ENCODE measurements around the gene C16orf92. TPM values are rescaled to one million over a fixed set of nuclear protein-coding genes. Genes with fewer than 3 reads are reported as not detected.

Gene C16orf92
- total RNA-seq, 1 donor from 2014 or later = not detected

DNA sequence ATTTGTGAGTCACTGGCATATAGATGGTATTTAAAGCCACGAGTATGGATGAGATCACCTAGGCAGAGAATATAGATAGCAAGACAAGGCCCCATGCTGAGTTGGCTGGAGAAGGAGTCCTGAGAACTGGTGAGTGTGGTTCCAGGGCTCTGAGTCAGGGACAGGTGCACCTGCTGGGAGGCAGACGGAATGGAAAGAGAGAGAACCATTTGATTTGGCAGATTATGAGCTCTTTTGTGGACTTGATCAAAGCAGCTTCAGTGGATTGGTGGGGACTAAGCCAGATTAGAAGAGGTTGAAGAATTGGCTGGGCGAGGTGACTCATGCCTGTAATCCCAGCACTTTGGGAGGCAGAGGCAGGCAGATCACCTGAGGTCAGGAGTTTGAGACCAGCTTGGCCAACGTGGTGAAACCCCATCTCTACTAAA is 4.3 kb upstream of the C16orf92 start:
- no peak for DNase-seq (ENCODE audit: low read depth)
- H3K27me3 ChIP-seq (ENCODE audit: control insufficient read depth, insufficient read depth, low read length) = no peaks in the 10 kb centered on the region
- TF ChIP-seq, protein P1, sequence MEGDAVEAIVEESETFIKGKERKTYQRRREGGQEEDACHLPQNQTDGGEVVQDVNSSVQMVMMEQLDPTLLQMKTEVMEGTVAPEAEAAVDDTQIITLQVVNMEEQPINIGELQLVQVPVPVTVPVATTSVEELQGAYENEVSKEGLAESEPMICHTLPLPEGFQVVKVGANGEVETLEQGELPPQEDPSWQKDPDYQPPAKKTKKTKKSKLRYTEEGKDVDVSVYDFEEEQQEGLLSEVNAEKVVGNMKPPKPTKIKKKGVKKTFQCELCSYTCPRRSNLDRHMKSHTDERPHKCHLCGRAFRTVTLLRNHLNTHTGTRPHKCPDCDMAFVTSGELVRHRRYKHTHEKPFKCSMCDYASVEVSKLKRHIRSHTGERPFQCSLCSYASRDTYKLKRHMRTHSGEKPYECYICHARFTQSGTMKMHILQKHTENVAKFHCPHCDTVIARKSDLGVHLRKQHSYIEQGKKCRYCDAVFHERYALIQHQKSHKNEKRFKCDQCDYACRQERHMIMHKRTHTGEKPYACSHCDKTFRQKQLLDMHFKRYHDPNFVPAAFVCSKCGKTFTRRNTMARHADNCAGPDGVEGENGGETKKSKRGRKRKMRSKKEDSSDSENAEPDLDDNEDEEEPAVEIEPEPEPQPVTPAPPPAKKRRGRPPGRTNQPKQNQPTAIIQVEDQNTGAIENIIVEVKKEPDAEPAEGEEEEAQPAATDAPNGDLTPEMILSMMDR (IDR thresholded peaks at IDR 0.05; ENCODE audit: insufficient read depth, low read length, poor library complexity, severe bottlenecking) = no peak
- no peak overlapping the region for H3K4me3 ChIP-seq (ENCODE audit: low read depth, low read length)
- no peaks in the 10 kb centered on the region for H3K36me3 ChIP-seq (ENCODE audit: control insufficient read depth, insufficient read depth, low read length)

DNA sequence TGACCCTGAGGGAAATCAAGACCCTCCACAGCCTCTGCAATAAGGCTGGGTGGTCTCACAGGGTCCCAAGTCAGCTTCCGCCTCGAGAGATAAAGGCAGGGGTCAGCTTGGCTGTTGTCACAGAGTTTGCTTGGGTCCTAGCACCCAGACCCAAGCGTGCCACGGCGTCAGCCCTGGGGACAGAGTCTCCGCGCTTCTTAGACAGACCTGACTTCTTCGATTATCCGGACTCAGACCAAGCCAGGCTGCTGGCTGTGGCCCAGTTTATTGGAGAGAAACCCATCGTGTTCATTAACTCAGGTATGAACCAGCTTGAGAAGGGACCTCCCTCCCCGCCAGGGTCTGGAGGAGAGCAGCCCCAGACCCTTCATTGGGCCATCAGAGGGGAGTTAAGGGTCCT is 588 bp downstream of the C16orf92 start:
- Histone ChIP-seq H3K4me3 (ENCODE audit: low read depth, low read length) (no peak overlapping the region), H3K36me3 (ENCODE audit: control insufficient read depth, insufficient read depth, low read length) (no peaks in the 10 kb centered on the region), H3K27me3 (ENCODE audit: control insufficient read depth, insufficient read depth, low read length) (peaks cover 27% of the 10 kb centered on the region)
- TF ChIP-seq, protein P1 (IDR thresholded peaks at IDR 0.05; ENCODE audit: insufficient read depth, low read length, poor library complexity, severe bottlenecking) = no peak
- DNase-seq (ENCODE audit: low read depth) = no peak

DNA sequence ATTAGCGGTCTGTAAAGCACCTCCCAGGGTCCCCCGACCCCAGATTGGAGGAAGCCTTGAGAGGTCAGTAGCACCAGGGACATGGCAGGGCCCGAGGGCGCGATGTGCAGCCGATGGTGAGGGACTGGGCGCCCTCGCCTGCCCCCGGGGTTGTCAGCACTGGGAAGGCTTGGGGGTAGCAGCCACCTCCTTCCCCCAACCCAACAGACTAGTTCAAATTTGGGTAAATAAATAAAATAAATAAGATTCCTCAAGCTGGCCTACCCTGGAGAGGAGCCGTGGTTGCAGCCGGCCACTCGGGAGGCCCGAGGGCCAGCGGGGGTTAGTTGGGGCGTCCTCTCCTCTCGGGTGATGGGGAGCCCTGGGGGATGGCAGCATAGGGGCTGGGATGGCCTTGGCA is 1.5 kb downstream of the C16orf92 start:
- H3K4me3 ChIP-seq (ENCODE audit: low read depth, low read length) = no peak overlapping the region
- no peak for DNase-seq (ENCODE audit: low read depth)
- TF ChIP-seq, protein P1 (IDR thresholded peaks at IDR 0.05; ENCODE audit: insufficient read depth, low read length, poor library complexity, severe bottlenecking) = no peak
- H3K36me3 ChIP-seq (ENCODE audit: control insufficient read depth, insufficient read depth, low read length) = no peaks in the 10 kb centered on the region
- H3K27me3 ChIP-seq (ENCODE audit: control insufficient read depth, insufficient read depth, low read length) = peaks cover 36% of the 10 kb centered on the region

DNA sequence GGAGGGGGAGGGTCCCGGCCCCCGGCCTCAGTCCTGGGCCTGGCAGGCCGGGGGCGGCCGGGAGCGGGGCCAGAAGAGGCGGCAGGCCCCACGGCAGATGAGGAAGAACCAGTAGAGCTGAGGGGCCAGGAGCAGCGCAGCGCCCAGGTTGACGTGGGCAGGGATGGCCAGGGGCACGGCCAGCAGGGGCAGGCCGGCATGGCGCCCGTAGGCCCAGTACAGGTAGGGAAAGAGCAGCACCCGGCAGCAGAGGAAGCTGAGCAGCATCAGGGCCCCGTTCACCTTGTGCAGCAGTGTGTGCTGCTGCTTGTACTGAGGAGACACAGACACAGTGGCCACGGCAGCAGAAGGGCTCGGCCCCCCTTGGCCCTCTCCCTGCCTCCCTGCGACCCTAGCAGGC is 2.2 kb downstream of the C16orf92 start:
- no peak for DNase-seq (ENCODE audit: low read depth)
- TF ChIP-seq, protein P1 (IDR thresholded peaks at IDR 0.05; ENCODE audit: insufficient read depth, low read length, poor library complexity, severe bottlenecking) = no peak
- Histone ChIP-seq H3K36me3 (ENCODE audit: control insufficient read depth, insufficient read depth, low read length) (no peaks in the 10 kb centered on the region), H3K27me3 (ENCODE audit: control insufficient read depth, insufficient read depth, low read length) (peaks cover 42% of the 10 kb centered on the region), H3K4me3 (ENCODE audit: low read depth, low read length) (no peak overlapping the region)

DNA sequence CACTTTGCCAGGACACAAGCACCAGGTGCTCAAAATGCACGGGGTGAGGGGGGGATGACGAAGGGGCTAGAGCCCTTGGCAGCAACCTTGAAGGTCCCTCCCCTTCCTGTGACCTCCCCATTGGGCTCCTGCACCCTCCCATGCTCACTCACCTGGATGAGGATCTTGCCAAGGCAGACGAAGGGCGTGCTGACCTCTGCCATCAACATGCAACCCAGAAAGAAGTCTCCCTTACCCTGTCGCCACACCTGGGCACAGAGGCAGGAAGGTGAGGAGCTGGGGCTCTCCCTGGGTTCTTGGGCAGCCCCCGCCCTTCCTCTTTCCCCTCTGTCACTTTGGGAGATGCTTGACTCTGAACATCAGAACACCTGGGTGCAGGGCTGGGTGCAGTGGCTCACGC is 2.6 kb downstream of the C16orf92 start:
- TF ChIP-seq, protein P1 (IDR thresholded peaks at IDR 0.05; ENCODE audit: insufficient read depth, low read length, poor library complexity, severe bottlenecking) = no peak
- no peaks in the 10 kb centered on the region for H3K36me3 ChIP-seq (ENCODE audit: control insufficient read depth, insufficient read depth, low read length)
- no peak overlapping the region for H3K4me3 ChIP-seq (ENCODE audit: low read depth, low read length)
- H3K27me3 ChIP-seq (ENCODE audit: control insufficient read depth, insufficient read depth, low read length) = peaks cover 47% of the 10 kb centered on the region
- no peak for DNase-seq (ENCODE audit: low read depth)

DNA sequence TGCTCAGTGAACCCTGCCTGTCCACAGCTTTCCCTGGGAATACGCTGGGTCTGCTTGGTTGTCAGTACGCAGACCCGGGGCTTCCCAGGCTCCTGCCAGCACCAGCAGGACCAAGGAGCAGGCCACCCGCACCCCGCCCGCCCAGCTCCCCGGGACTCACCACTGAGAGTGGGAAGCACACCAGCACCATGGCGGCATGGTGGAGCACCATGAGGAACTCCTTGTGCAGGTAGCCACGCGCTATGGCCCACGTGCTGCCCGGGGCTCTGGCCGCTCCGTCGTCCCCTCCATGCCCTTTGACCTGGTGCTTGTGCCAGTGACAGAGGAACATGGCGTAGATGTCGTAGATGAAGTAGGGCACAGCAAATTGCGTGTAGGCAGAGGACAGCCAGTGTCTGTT is 3.5 kb downstream of the C16orf92 start:
- Histone ChIP-seq H3K4me3 (ENCODE audit: low read depth, low read length) (no peak overlapping the region), H3K36me3 (ENCODE audit: control insufficient read depth, insufficient read depth, low read length) (no peaks in the 10 kb centered on the region), H3K27me3 (ENCODE audit: control insufficient read depth, insufficient read depth, low read length) (peaks cover 55% of the 10 kb centered on the region)
- TF ChIP-seq, protein P1 (IDR thresholded peaks at IDR 0.05; ENCODE audit: insufficient read depth, low read length, poor library complexity, severe bottlenecking) = no peak
- no peak for DNase-seq (ENCODE audit: low read depth)
